Measurements from ENCODE around the gene IL16. TPM values are rescaled to one million over a fixed set of nuclear protein-coding genes. Genes with fewer than 3 reads are reported as not detected.

The IL16 gene
- total RNA-seq, 2 experiments from 2014 or later, result 58.8 to 63.1 TPM

- Mint-ChIP-seq H3K27me3 (no peaks in the 10 kb centered on the region), H3K36me3 (peaks cover 53% of the 10 kb centered on the region), H3K27ac (peak overlapping the region; percentile 99), H3K4me3 (peak overlapping the region; percentile 99), H3K9me3 (no peaks in the 10 kb centered on the region), H3K4me1 (ENCODE audit: low read depth) (peaks cover 82% of the 10 kb centered on the region)
- DNase-seq, result no peak
- ChIA-PET POLR2A (interaction anchor here (0.7 to 4.8 kb wide), 4 partner anchors 9 to 299 kb away, joined by 3 to 20 read pairs (median 5); partner anchors contain the start of genes STARD5 and TLNRD1), CTCF (interaction anchor here (0.8 to 4.6 kb wide), 4 partner anchors 24 to 102 kb away, joined by 3 to 37 read pairs (median 19); no protein-coding TSS in a partner anchor)
- intact Hi-C loops (cut with micrococcal nuclease), result loop anchor here (10.0 kb wide), 3 partner anchors 494 to 1324 kb away; partner anchors contain the start of genes BCL2A1 and FAH
Measured at GRCh38 chr15:81299156-81299555, 102.5 kb downstream of the IL16 start.

GRCh38 chr15:81299630-81300273 is 103.1 kb downstream of the IL16 start:
- intact Hi-C loops (cut with micrococcal nuclease), result loop anchor here (10.0 kb wide), 4 partner anchors 495 to 1325 kb away; partner anchors contain the start of genes BCL2A1, EFL1, FAH and SAXO2
- Mint-ChIP-seq H3K4me3 (peak overlapping the region; percentile 99), H3K9me3 (no peaks in the 10 kb centered on the region), H3K4me1 (ENCODE audit: low read depth) (peaks cover 82% of the 10 kb centered on the region), H3K27me3 (no peaks in the 10 kb centered on the region), H3K27ac (peak overlapping the region; percentile 99), H3K36me3 (peaks cover 59% of the 10 kb centered on the region)
- DNase-seq, result no peak
- ChIA-PET POLR2A (interaction anchor here (1.6 to 4.8 kb wide), 3 partner anchors 7 to 24 kb away, joined by 6 to 24 read pairs (median 20); partner anchors contain the start of gene STARD5), CTCF (interaction anchor here (1.5 to 4.6 kb wide), 4 partner anchors 25 to 101 kb away, joined by 3 to 37 read pairs (median 22); no protein-coding TSS in a partner anchor)

DNA sequence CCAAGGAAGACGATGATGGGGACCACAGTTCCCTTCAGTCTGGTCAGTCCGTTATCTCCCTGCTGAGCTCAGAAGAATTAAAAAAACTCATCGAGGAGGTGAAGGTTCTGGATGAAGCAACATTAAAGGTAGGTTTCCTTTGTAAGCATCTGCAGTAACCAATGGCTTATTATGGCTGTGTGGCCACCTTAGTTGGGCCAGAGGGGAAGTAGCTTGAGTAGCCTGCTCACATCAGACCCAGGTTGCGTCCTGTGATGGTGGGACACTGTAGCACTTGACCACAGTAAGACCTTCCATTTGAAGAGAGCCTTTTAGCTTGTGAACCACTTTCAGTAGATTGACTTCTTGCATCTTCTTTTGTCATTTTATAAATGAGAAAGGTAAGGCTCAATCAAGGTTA is 104.7 kb downstream of the IL16 start:
- Mint-ChIP-seq H3K9me3 (no peaks in the 10 kb centered on the region), H3K27ac (peak overlapping the region; percentile 99), H3K4me1 (ENCODE audit: low read depth) (peaks cover 80% of the 10 kb centered on the region), H3K27me3 (no peaks in the 10 kb centered on the region), H3K36me3 (peaks cover 74% of the 10 kb centered on the region), H3K4me3 (peak overlapping the region; percentile 99)
- DNase-seq, result no peak
- ChIA-PET CTCF (interaction anchor here (1.2 to 4.6 kb wide), 6 partner anchors 8 to 99 kb away, joined by 3 to 37 read pairs (median 8); no protein-coding TSS in a partner anchor), POLR2A (interaction anchor here (0.8 to 3.8 kb wide), 5 partner anchors 9 to 1408 kb away, joined by 3 to 24 read pairs (median 8); partner anchors contain the start of gene TLNRD1)
- intact Hi-C loops (cut with micrococcal nuclease), result loop anchor here (10.0 kb wide), 1 partner anchor 963 kb away; the partner anchor contains the start of genes EFL1 and SAXO2

- Mint-ChIP-seq H3K27me3 (no peaks in the 10 kb centered on the region), H3K27ac (peak overlapping the region; percentile 99), H3K9me3 (no peaks in the 10 kb centered on the region), H3K36me3 (peaks cover 73% of the 10 kb centered on the region), H3K4me1 (ENCODE audit: low read depth) (peaks cover 77% of the 10 kb centered on the region), H3K4me3 (peak overlapping the region; percentile 99)
- DNase-seq, result peak; percentile 74
- intact Hi-C loops (cut with micrococcal nuclease), result loop anchor here (1.0 to 10.0 kb wide), 4 partner anchors 8 to 963 kb away; partner anchors contain the start of genes EFL1, SAXO2 and STARD5
- POLR2A ChIA-PET, result interaction anchor here (0.8 to 3.8 kb wide), 5 partner anchors 9 to 1407 kb away, joined by 3 to 24 read pairs (median 8); partner anchors contain the start of gene TLNRD1
- CTCF ChIA-PET, result interaction anchor here (1.2 to 4.6 kb wide), 6 partner anchors 8 to 99 kb away, joined by 3 to 37 read pairs (median 8); no protein-coding TSS in a partner anchor
Measured at GRCh38 chr15:81301815-81302399, 105.2 kb downstream of the IL16 start.

- H3K27ac Mint-ChIP-seq, result peak overlapping the region; percentile 99
- no peak for DNase-seq
- ChIA-PET CTCF (interaction anchor here (1.2 to 4.6 kb wide), 8 partner anchors 9 to 98 kb away, joined by 3 to 37 read pairs (median 8); no protein-coding TSS in a partner anchor), POLR2A (interaction anchor here (1.1 to 3.8 kb wide), 5 partner anchors 8 to 959 kb away, joined by 3 to 24 read pairs (median 8); partner anchors contain the start of genes EFL1, SAXO2 and TLNRD1)
- peaks cover 75% of the 10 kb centered on the region for H3K36me3 Mint-ChIP-seq
- no peaks in the 10 kb centered on the region for H3K27me3 Mint-ChIP-seq
- intact Hi-C loops (cut with micrococcal nuclease), result loop anchor here (1.0 to 10.0 kb wide), 4 partner anchors 8 to 962 kb away; partner anchors contain the start of genes EFL1, SAXO2 and STARD5
- no peaks in the 10 kb centered on the region for H3K9me3 Mint-ChIP-seq
- peak overlapping the region; percentile 99 for H3K4me3 Mint-ChIP-seq
- peaks cover 73% of the 10 kb centered on the region for H3K4me1 Mint-ChIP-seq (ENCODE audit: low read depth)
Measured at GRCh38 chr15:81302701-81303109, 106.0 kb downstream of the IL16 start.

DNA sequence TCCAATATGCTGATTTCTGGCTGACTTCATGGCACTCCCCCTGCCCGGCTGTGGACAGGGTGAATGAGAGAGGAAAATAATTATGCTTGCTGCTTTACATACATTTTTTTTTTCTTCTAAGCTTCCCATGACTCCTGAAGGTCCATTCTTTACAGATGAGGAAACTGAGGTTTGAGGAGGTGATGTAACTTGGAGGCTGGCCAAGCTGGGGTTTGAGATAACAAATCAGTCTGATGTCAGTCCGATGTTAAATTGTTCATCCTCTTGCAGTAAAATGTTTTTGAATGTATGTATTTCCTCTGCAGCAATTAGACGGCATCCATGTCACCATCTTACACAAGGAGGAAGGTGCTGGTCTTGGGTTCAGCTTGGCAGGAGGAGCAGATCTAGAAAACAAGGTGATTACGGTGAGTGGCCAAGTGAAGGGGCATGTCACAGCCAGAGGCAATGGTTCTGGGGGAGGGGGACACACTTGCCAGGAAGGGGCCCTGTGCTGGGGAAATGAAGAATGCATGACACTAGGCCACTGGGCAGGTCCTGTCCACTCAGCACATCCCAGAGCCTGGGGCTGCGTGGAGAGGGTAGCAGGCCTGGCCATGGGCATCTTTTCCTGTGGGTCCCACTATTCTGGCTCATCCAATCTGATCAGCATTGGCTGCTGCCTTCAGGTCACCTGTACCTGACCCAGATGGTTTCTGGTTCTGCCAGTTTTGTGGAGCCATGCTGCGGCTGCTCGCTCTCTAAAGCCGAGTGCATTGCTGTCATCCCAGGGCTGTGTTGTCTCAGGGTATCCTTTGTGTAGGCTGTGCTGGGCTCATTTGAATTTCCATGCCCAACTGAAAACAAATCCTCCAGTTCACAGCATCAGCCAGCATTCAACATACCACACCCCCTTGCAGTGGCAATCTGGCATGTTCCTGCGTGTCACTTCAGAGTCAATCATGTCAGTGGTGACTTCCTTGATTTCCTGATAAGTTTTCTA is 106.9 kb downstream of the IL16 start:
- DNase-seq, result peak; percentile 39
- Mint-ChIP-seq H3K4me1 (ENCODE audit: low read depth) (peaks cover 74% of the 10 kb centered on the region), H3K36me3 (peaks cover 84% of the 10 kb centered on the region), H3K27me3 (no peaks in the 10 kb centered on the region), H3K27ac (peak overlapping the region; percentile 99), H3K4me3 (peak overlapping the region; percentile 99), H3K9me3 (no peaks in the 10 kb centered on the region)
- CTCF ChIA-PET, result interaction anchor here (1.2 to 3.1 kb wide), 4 partner anchors 10 to 28 kb away, joined by 3 to 13 read pairs (median 8); no protein-coding TSS in a partner anchor
- POLR2A ChIA-PET, result interaction anchor here (0.7 to 3.8 kb wide), 6 partner anchors 9 to 959 kb away, joined by 3 to 24 read pairs (median 5); partner anchors contain the start of genes EFL1, SAXO2 and STARD5
- intact Hi-C loops (cut with micrococcal nuclease), result loop anchor here (2.0 to 10.0 kb wide), 2 partner anchors 17 to 961 kb away; partner anchors contain the start of genes EFL1 and SAXO2

- H3K36me3 Mint-ChIP-seq, result peaks cover 88% of the 10 kb centered on the region
- DNase-seq, result peak; percentile 47
Measured at GRCh38 chr15:81304226-81304625, 107.5 kb downstream of the IL16 start.

DNA sequence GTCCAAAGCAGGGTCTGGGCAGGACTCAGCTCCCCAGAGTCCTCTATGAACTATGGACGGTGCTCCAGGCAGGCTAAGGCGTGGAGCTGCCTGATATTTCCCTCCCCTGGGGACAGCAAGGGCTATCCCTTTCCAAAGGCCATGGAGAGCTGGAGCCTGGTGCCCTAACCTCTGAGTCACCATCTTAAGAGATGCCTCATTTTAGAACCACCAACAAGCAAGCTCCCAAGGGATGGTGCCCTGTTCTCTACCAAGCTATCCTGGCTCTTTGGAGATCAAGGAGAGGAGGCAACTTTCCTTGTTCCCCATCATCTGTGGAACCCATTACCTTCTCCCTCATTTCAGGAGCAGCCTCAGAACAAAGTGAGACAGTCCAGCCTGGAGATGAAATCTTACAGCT is 111.6 kb downstream of the IL16 start:
- intact Hi-C loops (cut with micrococcal nuclease), result loop anchor here (10.0 kb wide), 1 partner anchor 957 kb away; the partner anchor contains the start of genes EFL1 and SAXO2
- H3K36me3 Mint-ChIP-seq, result peaks cover 90% of the 10 kb centered on the region
- DNase-seq, result no peak
- no peaks in the 10 kb centered on the region for H3K9me3 Mint-ChIP-seq
- peak overlapping the region; percentile 2 for H3K27ac Mint-ChIP-seq
- ChIA-PET POLR2A (interaction anchor here (0.5 to 3.9 kb wide), 4 partner anchors 10 to 21 kb away, joined by 4 to 20 read pairs (median 5); no protein-coding TSS in a partner anchor), CTCF (interaction anchor here (0.6 to 2.2 kb wide), 4 partner anchors 12 to 42 kb away, joined by 3 to 16 read pairs (median 8); no protein-coding TSS in a partner anchor)
- H3K4me3 Mint-ChIP-seq, result no peak overlapping the region
- H3K27me3 Mint-ChIP-seq, result no peaks in the 10 kb centered on the region
- H3K4me1 Mint-ChIP-seq (ENCODE audit: low read depth), result peaks cover 69% of the 10 kb centered on the region

More at GRCh38 chr15:81304226-81304625, 107.5 kb downstream of the IL16 start:
- H3K4me1 Mint-ChIP-seq (ENCODE audit: low read depth), result peaks cover 75% of the 10 kb centered on the region
- POLR2A ChIA-PET, result interaction anchor here (0.7 to 1.9 kb wide), 5 partner anchors 8 to 20 kb away, joined by 3 to 7 read pairs (median 6); partner anchors contain the start of gene STARD5
- CTCF ChIA-PET, result interaction anchor here (1.0 to 3.1 kb wide), 8 partner anchors 9 to 38 kb away, joined by 3 to 13 read pairs (median 6); no protein-coding TSS in a partner anchor
- H3K9me3 Mint-ChIP-seq, result no peaks in the 10 kb centered on the region
- H3K27ac Mint-ChIP-seq, result peak overlapping the region; percentile 99
- no peaks in the 10 kb centered on the region for H3K27me3 Mint-ChIP-seq
- intact Hi-C loops (cut with micrococcal nuclease), result loop anchor here (2.0 to 10.0 kb wide), 2 partner anchors 17 to 961 kb away; partner anchors contain the start of genes EFL1 and SAXO2
- peak overlapping the region; percentile 99 for H3K4me3 Mint-ChIP-seq

DNA sequence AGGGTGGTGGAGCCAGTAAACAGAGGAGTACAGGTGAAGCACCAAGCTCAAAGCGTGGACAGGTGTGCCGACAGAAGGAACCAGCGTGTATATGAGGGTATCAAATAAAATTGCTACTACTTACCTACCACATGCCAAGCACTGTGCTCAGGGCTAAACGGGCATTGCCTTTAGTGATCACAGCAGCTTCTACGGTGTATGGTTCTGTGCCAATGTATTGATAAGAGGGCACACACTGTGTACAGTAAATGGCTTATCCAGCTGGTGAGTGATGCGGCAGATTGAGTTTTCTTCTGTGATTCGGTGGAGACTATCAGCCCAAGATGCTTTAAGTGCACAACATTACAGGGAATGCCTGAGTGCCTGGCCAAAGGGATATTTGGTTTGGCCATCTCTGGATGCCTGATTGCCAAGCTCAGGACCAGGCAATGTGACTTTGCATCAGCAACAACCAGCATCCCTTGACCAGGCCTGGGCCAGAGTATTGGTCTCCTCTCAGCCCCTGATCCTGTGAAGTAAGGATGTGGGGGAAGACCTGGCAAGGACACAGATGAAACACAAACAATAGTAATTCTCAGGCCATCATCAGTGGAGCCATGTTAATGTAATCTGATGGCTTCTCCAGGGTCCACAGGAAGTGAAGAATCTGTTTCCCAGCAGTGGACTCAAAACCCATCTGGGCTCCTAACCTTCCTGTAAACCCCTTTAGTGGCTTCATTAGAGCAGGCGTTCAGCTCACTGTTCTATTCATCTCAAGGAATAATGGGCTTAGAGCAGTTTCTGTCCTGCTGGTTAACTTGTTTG is 113.2 kb downstream of the IL16 start:
- Mint-ChIP-seq H3K4me1 (ENCODE audit: low read depth) (peaks cover 57% of the 10 kb centered on the region), H3K36me3 (peaks cover 74% of the 10 kb centered on the region), H3K27ac (peak overlapping the region; percentile 57), H3K4me3 (no peak overlapping the region), H3K9me3 (no peaks in the 10 kb centered on the region), H3K27me3 (no peaks in the 10 kb centered on the region)
- CTCF ChIA-PET, result interaction anchor here (1.0 to 2.2 kb wide), 4 partner anchors 18 to 90 kb away, joined by 4 to 16 read pairs (median 8); no protein-coding TSS in a partner anchor
- POLR2A ChIA-PET, result interaction anchor here (1.6 to 3.9 kb wide), 2 partner anchors 8 to 11 kb away, joined by 9 to 20 read pairs; no protein-coding TSS in a partner anchor
- intact Hi-C loops (cut with micrococcal nuclease), result loop anchor here (10.0 kb wide), 1 partner anchor 955 kb away; the partner anchor contains the start of genes EFL1 and SAXO2
- no peak for DNase-seq
